Measurements from ENCODE around the gene EVPL. TPM values are rescaled to one million over a fixed set of nuclear protein-coding genes. Genes with fewer than 3 reads are reported as not detected.

The EVPL gene
- total RNA-seq, 1 donor from 2014 or later = 0.09 TPM

DNA sequence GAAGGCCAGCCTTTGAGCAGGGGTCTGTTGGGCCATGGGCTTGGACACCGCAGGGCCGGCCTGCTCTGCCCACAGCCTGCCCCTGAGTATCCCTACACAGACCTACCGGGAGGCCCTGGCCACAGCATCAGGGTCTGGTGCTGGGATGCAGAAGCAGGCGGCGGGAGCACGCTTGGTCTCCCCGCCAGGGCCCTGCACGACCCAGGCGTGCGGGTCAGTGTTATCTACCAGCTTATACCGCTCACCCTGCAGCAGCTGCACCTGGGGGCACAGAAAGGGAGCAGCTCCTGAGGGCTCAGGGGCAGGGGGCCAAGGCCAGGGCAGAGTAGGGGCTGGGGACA, 8.8 kb downstream of the EVPL start:
- Mint-ChIP-seq H3K27me3 (no peaks in the 10 kb centered on the region), H3K4me1 (peaks cover 4% of the 10 kb centered on the region), H3K27ac (no peak overlapping the region), H3K36me3 (ENCODE audit: low read depth) (no peaks in the 10 kb centered on the region), H3K4me3 (no peak overlapping the region), H3K9me3 (no peaks in the 10 kb centered on the region)
- intact Hi-C loops (cut with micrococcal nuclease) = no loop called here
- DNase-seq = no peak

DNA sequence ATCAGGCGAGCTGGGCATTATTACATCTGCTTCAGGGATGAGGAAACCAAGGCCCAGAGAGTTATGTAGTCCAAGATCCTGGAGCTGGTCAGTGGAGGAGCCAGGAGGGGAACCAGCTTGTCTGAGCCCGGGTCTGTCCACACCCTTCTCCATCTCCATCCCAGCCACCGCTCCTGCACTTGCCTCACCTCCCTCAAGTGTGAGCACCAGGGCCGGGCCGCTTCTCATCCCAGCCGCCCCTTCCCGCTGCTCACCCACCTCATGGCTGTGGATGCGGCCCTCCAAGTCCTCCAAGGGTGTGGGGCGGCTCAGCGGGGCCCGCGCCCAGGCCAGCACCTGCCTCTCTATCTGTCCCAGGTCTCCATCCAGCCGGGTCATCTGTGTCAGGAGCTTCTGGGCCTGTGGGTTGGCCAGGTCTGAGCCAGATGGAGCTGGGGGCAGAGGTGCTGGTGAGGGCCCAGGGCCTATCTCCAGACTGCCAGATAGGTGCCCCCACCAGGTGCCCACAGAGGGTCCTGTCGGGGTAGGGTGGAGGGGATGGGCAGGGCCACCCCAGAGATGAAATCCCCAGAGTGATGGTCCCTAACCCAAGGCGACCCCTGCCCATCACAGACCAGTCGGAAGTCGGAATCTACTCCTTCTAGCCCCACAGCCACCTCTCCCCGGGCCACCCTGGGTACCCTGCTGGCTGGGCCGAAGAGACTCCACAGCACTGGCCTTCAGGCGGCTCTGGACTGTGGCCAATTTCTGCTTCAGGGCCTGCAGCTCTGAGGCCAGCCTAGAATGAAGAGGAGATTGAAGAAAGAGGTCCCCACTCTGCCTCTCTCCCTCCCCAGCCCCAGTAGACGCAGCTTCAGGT, 9.4 kb downstream of the EVPL start:
- H3K9me3 Mint-ChIP-seq = no peaks in the 10 kb centered on the region
- no peak for DNase-seq
- no peaks in the 10 kb centered on the region for H3K36me3 Mint-ChIP-seq (ENCODE audit: low read depth)
- H3K4me1 Mint-ChIP-seq = peaks cover 4% of the 10 kb centered on the region
- intact Hi-C loops (cut with micrococcal nuclease) = no loop called here
- H3K27ac Mint-ChIP-seq = no peak overlapping the region
- H3K27me3 Mint-ChIP-seq = no peaks in the 10 kb centered on the region
- H3K4me3 Mint-ChIP-seq = no peak overlapping the region

DNA sequence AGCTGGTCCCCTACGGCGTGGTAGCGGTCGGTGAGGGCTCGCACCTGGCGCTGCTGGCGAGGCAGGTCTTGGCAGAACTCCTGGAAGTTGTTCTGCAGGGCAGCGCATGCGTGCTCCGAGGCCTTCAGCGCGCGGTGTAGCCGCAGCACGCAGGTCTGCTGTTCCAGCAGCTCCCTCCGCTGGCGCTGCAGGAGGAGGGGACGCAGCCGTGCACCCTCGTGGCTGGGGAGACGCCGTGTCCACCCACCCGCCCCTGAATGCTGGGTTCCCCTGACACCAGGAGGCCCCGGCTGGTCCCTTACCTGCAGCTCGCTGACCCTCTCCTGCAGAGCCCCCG, 12.2 kb downstream of the EVPL start:
- no peaks in the 10 kb centered on the region for H3K9me3 Mint-ChIP-seq
- H3K27ac Mint-ChIP-seq = no peak overlapping the region
- no peaks in the 10 kb centered on the region for H3K27me3 Mint-ChIP-seq
- peaks cover 4% of the 10 kb centered on the region for H3K4me1 Mint-ChIP-seq
- DNase-seq = no peak
- H3K36me3 Mint-ChIP-seq (ENCODE audit: low read depth) = no peaks in the 10 kb centered on the region
- H3K4me3 Mint-ChIP-seq = no peak overlapping the region
- intact Hi-C loops (cut with micrococcal nuclease) = loop anchor here (1.0 to 5.0 kb wide), 3 partner anchors 62 to 284 kb away; partner anchors contain the start of genes EXOC7 and ZACN

DNA sequence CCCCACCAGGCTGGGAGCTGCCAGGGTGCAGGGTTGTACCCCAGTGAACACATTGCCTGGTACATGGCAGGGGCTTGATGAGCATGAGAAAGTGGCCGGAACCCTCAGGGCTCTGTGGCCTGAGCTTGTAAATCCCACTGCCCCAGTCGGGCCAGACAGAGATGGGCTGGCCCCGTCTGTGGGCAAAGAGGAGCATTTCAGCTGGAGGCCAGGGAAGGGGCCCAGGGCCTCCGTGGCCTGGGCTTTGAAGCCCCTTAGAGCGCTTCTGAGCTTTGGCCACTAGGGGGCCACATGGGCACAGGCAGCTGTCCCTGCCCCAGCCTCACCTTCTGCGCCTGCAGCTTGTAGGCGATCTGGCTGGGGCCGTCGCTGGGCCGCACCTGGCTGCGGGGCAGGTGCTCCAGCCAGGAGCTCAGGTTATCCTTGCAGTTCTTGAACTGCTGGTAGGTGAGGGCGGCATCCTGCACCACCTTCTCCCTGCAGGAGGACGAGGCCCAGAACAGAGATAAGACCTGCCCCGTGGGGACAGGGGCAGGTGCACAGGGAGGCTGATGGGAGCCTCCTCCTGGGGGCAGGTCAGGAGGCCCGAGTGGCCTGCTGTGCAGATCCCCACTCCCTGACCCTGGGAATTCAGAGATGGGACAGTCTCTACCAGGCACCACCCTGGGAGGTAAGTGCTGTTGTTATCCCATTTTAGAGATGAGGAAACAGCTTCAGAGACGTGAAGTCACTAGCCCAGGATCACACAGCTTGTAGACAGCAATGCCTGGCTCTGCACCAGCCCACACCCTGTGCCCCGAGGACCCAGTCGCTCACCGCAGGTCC, 12.8 kb downstream of the EVPL start:
- no peaks in the 10 kb centered on the region for H3K27me3 Mint-ChIP-seq
- intact Hi-C loops (cut with micrococcal nuclease) = loop anchor here (1.0 to 5.0 kb wide), 3 partner anchors 63 to 284 kb away; partner anchors contain the start of genes EXOC7 and ZACN
- no peaks in the 10 kb centered on the region for H3K9me3 Mint-ChIP-seq
- DNase-seq = peak; percentile 94
- H3K27ac Mint-ChIP-seq = no peak overlapping the region
- no peaks in the 10 kb centered on the region for H3K36me3 Mint-ChIP-seq (ENCODE audit: low read depth)
- no peak overlapping the region for H3K4me3 Mint-ChIP-seq
- H3K4me1 Mint-ChIP-seq = peaks cover 4% of the 10 kb centered on the region

DNA sequence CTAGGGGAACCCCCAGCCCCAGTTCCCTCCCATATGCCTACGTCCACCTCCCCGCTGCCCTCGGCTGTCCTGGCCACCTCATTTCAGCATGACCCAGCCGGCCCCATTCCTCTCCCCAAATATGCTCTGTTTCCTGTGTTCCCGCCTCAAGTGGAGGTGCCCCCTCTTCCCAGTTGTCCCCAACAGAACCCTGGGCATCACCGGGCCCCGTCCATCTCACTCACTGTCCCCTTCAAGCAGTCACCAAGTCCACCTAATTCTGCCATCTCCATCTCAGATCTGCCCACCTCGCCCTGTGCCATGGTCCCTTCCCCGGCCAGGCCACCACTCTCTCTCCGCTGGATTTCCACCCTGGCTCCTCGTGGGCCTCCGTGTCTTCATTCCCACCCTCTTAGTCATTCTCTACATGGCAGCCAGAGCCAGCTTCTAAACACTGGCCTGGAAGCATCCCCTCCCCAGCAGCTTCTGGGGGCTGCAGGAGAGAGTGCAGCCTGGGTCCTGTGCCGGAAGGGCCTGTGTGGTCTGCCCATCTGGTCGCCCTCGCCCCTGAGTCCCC, 13.7 kb downstream of the EVPL start:
- no peaks in the 10 kb centered on the region for H3K36me3 Mint-ChIP-seq (ENCODE audit: low read depth)
- no peaks in the 10 kb centered on the region for H3K9me3 Mint-ChIP-seq
- H3K27me3 Mint-ChIP-seq = no peaks in the 10 kb centered on the region
- DNase-seq = no peak
- peak overlapping the region; percentile 22 for H3K27ac Mint-ChIP-seq
- intact Hi-C loops (cut with micrococcal nuclease) = loop anchor here (5.0 kb wide), 1 partner anchor 64 kb away; the partner anchor contains the start of gene ZACN
- H3K4me3 Mint-ChIP-seq = no peak overlapping the region
- peaks cover 4% of the 10 kb centered on the region for H3K4me1 Mint-ChIP-seq

DNA sequence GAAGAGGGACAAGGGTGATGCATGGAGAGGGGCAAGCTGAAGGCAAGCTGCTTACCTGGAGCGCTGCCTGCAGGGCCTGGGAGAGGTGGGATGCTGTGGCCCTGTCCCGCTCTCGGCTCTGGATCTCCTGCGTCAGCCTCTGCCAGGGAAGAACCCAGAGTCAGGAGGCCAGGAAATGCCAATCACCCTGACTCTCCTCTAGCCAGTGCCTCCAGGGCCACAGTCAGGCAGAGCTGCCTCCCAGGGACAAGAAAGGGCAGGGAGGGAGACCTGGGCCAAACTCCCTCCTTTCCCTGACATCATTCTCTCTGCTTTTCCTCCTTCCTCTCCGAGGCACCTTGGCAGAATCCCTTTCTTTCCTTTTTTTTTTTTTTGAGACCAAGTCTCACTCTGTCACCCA, 15.2 kb downstream of the EVPL start:
- Mint-ChIP-seq H3K36me3 (ENCODE audit: low read depth) (no peaks in the 10 kb centered on the region), H3K4me3 (no peak overlapping the region), H3K27ac (no peak overlapping the region), H3K4me1 (peaks cover 4% of the 10 kb centered on the region), H3K27me3 (no peaks in the 10 kb centered on the region), H3K9me3 (no peaks in the 10 kb centered on the region)
- DNase-seq = no peak
- intact Hi-C loops (cut with micrococcal nuclease) = loop anchor here (5.0 kb wide), 1 partner anchor 65 kb away; the partner anchor contains the start of gene ZACN

DNA sequence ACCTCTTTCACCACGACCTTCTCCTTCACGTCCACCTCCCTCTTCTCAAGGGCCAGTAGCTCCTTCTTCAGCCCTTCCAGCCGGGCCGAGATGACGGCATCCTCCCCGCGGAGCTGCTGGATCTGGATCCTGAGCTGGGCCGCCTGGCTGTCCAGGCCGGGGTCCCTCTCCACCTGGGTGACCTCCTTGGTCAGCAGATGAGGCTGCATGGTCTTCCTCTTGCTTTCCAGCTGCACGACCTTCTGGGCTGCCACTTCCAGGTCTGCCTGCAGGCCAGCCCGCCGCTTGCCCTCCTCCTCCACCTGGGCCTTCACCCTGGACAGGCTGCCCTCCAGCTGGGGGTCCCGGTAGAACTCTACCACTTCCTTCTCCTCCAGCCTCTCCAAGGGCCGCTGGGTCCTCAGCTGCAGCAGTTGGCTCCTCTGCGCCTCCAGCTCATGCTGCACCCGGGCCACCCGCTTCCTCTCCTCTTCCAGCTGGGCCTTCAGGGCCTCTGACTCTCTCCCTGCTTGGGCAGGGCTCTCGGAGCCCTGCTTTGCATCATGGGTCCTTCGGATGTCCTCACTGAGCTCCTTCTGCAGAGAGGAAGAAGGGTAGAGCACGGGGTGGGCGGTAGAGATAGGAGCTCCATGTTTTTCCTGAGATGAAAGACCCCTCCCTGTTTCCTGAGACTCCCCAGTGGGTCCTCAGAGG, 17.0 kb downstream of the EVPL start:
- no peaks in the 10 kb centered on the region for H3K36me3 Mint-ChIP-seq (ENCODE audit: low read depth)
- H3K4me1 Mint-ChIP-seq = peaks cover 10% of the 10 kb centered on the region
- no peaks in the 10 kb centered on the region for H3K27me3 Mint-ChIP-seq
- no peaks in the 10 kb centered on the region for H3K9me3 Mint-ChIP-seq
- no peak overlapping the region for H3K4me3 Mint-ChIP-seq
- intact Hi-C loops (cut with micrococcal nuclease) = loop anchor here (5.0 kb wide), 1 partner anchor 67 kb away; the partner anchor contains the start of gene ZACN
- no peak overlapping the region for H3K27ac Mint-ChIP-seq
- no peak for DNase-seq

DNA sequence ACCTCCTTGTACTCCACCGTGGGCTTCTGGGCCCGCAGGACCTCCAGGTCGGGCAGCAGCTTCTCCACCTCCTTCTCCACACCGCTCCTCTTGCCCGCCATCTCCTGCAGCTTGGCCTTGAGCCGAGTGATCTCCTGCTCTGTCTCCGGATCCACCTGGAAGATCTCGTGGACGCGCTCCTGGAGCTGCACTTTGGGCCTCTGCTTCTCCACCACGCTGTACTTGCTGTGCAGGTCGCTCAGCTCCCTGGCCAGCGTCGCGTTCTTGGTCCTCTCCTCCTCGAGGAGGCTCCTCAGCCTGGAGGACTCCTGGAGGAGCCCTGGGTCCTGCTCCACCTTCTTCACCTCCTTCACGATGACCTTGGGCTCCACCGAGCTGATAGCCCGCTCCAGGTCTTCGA, 17.7 kb downstream of the EVPL start:
- intact Hi-C loops (cut with micrococcal nuclease) = no loop called here
- Mint-ChIP-seq H3K4me3 (no peak overlapping the region), H3K27me3 (no peaks in the 10 kb centered on the region), H3K9me3 (no peaks in the 10 kb centered on the region), H3K4me1 (peaks cover 10% of the 10 kb centered on the region), H3K27ac (no peak overlapping the region), H3K36me3 (ENCODE audit: low read depth) (no peaks in the 10 kb centered on the region)
- no peak for DNase-seq

DNA sequence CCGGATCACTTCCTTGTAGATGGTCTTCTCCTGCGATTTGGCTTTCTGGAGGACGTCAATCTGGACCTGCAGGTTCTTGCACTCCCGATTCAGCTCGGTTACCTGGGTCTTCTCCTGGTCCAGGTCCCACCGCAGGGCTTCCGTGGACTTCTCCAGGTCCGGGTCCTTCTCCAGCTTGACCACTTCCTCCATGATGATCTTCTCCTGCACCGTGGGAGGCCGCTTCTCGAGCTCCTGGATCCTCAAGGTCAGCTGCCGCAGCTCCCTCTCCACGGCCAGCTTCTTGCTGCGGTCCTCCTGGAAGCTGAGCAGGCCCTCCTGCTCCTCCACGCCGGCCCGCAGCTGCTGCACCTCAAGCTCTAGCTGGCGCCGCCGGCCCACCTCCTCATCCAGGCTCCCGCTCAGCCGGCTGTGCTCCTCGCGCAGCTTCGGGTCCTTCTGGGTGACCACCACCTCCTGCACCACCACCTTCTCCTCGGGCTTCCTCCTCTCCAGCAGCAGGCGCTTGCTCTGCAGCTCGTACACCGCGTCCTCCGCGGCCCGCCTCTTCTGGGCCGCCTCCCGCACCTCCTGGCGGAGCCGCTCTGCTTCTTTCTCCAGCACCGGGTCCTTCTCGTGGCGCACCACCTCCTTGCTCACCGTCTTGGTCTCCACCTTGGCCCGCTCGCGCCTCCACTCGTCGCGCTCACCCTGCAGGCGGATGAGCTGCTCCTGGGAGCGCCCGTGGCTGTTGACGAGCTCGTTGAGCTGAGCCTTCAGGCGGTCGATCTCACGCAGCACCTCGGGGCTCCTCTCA, 18.3 kb downstream of the EVPL start:
- no peaks in the 10 kb centered on the region for H3K9me3 Mint-ChIP-seq
- no peaks in the 10 kb centered on the region for H3K36me3 Mint-ChIP-seq (ENCODE audit: low read depth)
- no peak overlapping the region for H3K27ac Mint-ChIP-seq
- H3K4me3 Mint-ChIP-seq = no peak overlapping the region
- no peak for DNase-seq
- intact Hi-C loops (cut with micrococcal nuclease) = no loop called here
- no peaks in the 10 kb centered on the region for H3K27me3 Mint-ChIP-seq
- H3K4me1 Mint-ChIP-seq = peaks cover 5% of the 10 kb centered on the region

DNA sequence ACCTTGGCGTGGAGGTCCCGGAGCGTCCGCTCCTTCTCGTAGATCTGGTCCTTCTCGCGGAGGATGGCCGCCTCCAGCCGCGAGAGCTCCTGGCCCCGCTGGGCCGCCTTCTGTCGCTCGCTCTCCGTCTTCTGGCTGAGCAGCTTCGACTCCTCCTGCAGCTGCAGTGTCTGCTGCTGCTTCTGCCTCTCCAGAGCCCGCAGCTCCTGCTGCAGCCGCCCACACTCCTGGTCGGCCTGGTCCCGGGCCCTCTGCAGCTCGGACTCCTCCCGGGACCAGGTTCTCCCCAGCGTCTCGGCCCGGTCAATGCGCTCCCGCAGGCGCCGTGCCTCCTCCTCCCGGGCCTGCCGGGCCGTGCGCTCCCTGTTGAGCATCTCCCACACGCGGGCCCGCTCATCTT, 18.9 kb downstream of the EVPL start:
- intact Hi-C loops (cut with micrococcal nuclease) = no loop called here
- H3K27ac Mint-ChIP-seq = no peak overlapping the region
- H3K27me3 Mint-ChIP-seq = no peaks in the 10 kb centered on the region

DNA sequence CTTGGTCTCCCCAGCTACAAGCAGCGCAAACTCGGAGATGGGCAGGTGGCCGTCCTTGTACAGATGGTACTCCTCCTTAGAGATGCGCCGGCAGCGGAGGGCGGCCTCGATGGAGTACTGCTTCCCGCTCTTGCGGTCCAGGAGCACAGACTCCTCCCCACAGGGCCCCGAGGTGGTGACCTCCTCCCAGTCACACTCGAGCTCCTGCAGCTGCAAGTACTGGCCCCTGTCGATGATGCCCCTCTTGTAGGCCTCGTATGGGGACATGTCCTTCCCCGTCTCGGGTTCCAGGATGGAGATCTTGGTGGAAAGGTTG, 19.3 kb downstream of the EVPL start:
- no peak for DNase-seq
- Mint-ChIP-seq H3K27ac (no peak overlapping the region), H3K27me3 (no peaks in the 10 kb centered on the region), H3K4me3 (no peak overlapping the region), H3K4me1 (peaks cover 5% of the 10 kb centered on the region), H3K36me3 (ENCODE audit: low read depth) (no peaks in the 10 kb centered on the region), H3K9me3 (no peaks in the 10 kb centered on the region)
- intact Hi-C loops (cut with micrococcal nuclease) = no loop called here

More for the DNA sequence above, 18.9 kb downstream of the EVPL start:
- H3K36me3 Mint-ChIP-seq (ENCODE audit: low read depth) = no peaks in the 10 kb centered on the region
- peaks cover 5% of the 10 kb centered on the region for H3K4me1 Mint-ChIP-seq
- no peak overlapping the region for H3K4me3 Mint-ChIP-seq
- H3K9me3 Mint-ChIP-seq = no peaks in the 10 kb centered on the region
- no peak for DNase-seq

DNA sequence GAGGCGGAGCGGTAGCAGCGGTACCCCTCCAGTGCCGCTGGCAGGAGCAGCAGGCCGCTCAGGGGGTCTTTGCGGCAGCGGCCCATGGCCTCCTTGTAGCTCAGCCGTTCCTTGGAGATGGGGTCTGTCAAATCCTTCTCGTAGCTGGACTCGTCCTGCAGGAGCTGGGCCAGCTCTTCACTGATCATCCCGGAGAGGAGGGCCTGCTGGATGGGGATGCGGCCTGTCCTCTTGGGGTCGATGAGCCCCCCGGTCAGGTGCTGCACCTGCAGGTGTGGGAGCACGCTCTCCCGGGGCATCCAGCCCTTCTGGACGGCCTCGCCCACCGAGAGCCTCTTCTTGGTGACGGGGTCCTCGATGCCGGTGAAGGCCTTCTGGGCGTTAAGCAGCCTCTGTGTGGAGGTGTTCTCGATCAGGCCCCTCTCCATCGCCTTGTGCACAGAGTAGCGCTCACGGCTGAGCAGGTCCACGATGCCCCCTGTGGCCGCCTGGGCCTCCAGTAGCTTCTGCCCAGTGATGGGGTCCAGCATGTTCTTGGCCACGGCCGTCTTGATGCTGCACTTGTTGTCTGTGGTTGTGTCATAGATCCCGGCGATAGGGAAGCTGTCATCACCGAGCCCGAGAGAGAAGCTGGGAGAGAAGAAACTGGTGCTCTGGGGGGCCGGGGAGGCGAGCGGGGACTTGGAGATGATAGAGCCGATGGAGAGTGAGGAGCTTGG, 19.8 kb downstream of the EVPL start:
- Mint-ChIP-seq H3K36me3 (ENCODE audit: low read depth) (peaks cover 2% of the 10 kb centered on the region), H3K4me1 (peaks cover 5% of the 10 kb centered on the region), H3K9me3 (no peaks in the 10 kb centered on the region), H3K4me3 (no peak overlapping the region), H3K27me3 (no peaks in the 10 kb centered on the region), H3K27ac (no peak overlapping the region)
- no peak for DNase-seq
- intact Hi-C loops (cut with micrococcal nuclease) = no loop called here
